Measurements from ENCODE around the gene SGO1.

Gene SGO1

DNA sequence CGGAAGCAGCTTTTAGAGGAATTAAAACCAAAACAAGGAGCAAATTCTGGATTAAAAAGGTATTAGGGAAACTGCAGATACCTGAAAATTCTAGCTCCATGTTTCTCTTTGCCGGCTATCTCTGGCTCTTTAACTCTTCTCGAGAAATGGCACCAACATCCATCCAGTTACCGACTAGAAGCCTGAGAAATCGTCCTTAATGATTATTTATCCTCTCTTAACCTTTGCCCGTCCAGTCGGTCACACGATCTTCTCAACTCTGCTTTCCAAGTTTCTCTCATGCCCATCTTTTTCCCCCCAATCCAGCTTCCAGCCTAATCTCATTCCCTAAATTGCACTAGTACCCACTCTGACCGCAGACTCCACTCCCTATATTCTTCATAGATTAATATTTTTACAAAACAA, 596 bp upstream of the SGO1 start:
- CTCF ChIA-PET, result interaction anchor here (0.5 to 0.8 kb wide), 3 partner anchors 9 to 837 kb away, joined by 3 read pairs; no protein-coding TSS in a partner anchor
- DNase-seq (ENCODE audit: extremely low spot score), result no peak
- TF ChIP-seq ARNT (IDR thresholded peaks at IDR 0.05), result no peak
- TF ChIP-seq FOXK2 (IDR thresholded peaks at IDR 0.05), result no peak
- no peak for TF ChIP-seq FOXM1 (IDR thresholded peaks at IDR 0.05; ENCODE audit: borderline replicate concordance)
- no peak for TF ChIP-seq CTBP1 (IDR thresholded peaks at IDR 0.05; ENCODE audit: borderline replicate concordance)
- TF ChIP-seq LEF1 (IDR thresholded peaks at IDR 0.05; ENCODE audit: borderline replicate concordance), result no peak
- no peak for TF ChIP-seq NFRKB (IDR thresholded peaks at IDR 0.05)
- TF ChIP-seq SP1 (IDR thresholded peaks at IDR 0.05), result no peak
- no peak for TF ChIP-seq ZNF384 (IDR thresholded peaks at IDR 0.05)
- POLR2A ChIA-PET, result interaction anchor here (0.9 to 1.4 kb wide), 3 partner anchors 10 to 146 kb away, joined by 3 to 6 read pairs (median 4); partner anchors contain the start of gene KAT2B

DNA sequence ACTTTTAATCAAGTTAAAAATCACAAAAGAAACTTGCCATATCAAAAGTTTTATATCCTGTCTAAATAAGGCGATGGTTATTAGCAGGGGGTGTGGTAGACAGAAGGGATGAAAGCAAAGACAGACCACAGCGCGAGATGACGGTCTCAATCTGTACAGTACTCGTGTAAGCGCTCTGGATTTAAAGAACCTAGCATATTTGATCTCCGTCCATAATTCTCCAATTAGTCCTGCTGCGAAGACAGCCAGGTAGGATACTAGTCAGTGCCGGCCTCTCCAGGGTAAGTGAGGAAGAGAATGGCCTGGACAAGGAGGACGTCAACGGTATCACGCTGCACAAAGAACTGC, 701 bp downstream of the SGO1 start:
- DNase-seq (ENCODE audit: extremely low spot score), result peak; percentile 20
- POLR2A ChIA-PET, result interaction anchor here (1.2 to 1.4 kb wide), 2 partner anchors 8 to 145 kb away, joined by 3 to 6 read pairs; partner anchors contain the start of gene KAT2B
- CTCF ChIA-PET, result no interaction called here
- TF ChIP-seq HDGF (IDR thresholded peaks at IDR 0.05; ENCODE audit: borderline replicate concordance) (no peak), L3MBTL2 (conservative IDR thresholded peaks at IDR 0.05) (no peak), CTBP1 (IDR thresholded peaks at IDR 0.05; ENCODE audit: borderline replicate concordance) (no peak), BHLHE40 (IDR thresholded peaks at IDR 0.05; ENCODE audit: borderline replicate concordance) (no peak), FOXK2 (IDR thresholded peaks at IDR 0.05) (no peak), TARDBP (IDR thresholded peaks at IDR 0.05) (no peak)

- ChIA-PET CTCF (no interaction called here), POLR2A (no interaction called here)
- no peak for DNase-seq (ENCODE audit: extremely low spot score)
- TF ChIP-seq LEF1 (IDR thresholded peaks at IDR 0.05; ENCODE audit: borderline replicate concordance), result no peak
- no peak for TF ChIP-seq CTBP1 (IDR thresholded peaks at IDR 0.05; ENCODE audit: borderline replicate concordance)
- TF ChIP-seq HDGF (IDR thresholded peaks at IDR 0.05; ENCODE audit: borderline replicate concordance), result no peak
- no peak for TF ChIP-seq PKNOX1 (IDR thresholded peaks at IDR 0.05)
- TF ChIP-seq FOXA1 (IDR thresholded peaks at IDR 0.05), result no peak
- no peak for TF ChIP-seq BHLHE40 (IDR thresholded peaks at IDR 0.05; ENCODE audit: borderline replicate concordance)
- TF ChIP-seq ARNT (IDR thresholded peaks at IDR 0.05), result no peak
- TF ChIP-seq ZNF384 (IDR thresholded peaks at IDR 0.05), result no peak
- TF ChIP-seq FOXM1 (IDR thresholded peaks at IDR 0.05; ENCODE audit: borderline replicate concordance), result no peak
Measured at GRCh38 chr3:20182206-20182605, 3.8 kb downstream of the SGO1 start.

DNA sequence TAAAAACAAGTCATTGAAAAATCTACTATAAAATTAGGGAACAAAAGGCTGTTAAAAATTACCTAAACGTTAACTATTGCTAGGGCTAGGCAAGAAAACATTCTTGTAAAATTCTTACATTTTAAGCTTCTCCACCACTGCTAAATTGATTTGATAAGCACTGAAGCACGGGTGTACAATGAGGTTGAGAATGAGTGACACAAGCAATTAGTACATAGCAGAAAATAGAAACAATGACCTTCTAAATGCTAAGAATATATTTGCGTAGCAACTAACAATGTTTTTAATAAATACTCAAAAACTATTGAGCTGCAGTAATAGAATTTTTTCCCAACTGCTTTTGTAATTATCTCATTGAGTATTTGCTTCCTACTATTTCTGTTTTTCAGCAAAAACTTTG, 4.7 kb downstream of the SGO1 start:
- ChIA-PET CTCF (no interaction called here), POLR2A (no interaction called here)
- no peak for DNase-seq (ENCODE audit: extremely low spot score)
- TF ChIP-seq FOXM1 (IDR thresholded peaks at IDR 0.05; ENCODE audit: borderline replicate concordance) (no peak), L3MBTL2 (conservative IDR thresholded peaks at IDR 0.05) (no peak), FOXA1 (IDR thresholded peaks at IDR 0.05) (no peak), PKNOX1 (IDR thresholded peaks at IDR 0.05) (no peak), ELF4 (IDR thresholded peaks at IDR 0.05) (no peak), SUZ12 (IDR thresholded peaks at IDR 0.05) (no peak), ARNT (IDR thresholded peaks at IDR 0.05) (no peak), HDGF (IDR thresholded peaks at IDR 0.05; ENCODE audit: borderline replicate concordance) (no peak), ZNF384 (IDR thresholded peaks at IDR 0.05) (no peak)

DNA sequence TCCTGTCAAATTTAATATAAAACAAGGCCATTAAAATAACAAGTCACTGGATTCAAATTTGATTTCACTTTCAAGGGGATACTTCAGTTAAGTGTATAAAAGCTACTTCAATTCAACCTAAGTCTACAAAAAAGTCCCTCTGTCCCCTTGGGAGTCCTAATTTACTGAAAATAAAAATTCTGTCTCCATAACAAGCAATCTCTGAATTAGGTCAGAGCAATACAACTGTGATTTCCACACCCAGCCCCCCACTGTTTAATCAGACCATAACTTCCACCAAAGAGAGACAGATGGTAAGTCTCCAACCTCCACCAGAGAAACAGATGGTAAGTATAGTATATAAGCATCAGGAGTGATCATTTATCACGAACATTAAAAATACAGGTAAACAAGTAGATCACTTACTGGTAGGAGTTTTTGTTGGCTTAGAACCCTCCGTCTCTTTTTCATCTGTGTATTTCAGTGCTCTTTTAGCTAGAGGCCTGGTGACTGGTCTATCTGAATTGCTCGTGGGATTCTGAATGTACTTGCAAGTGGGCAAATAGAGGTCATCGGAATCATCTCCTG, 12.1 kb downstream of the SGO1 start:
- TF ChIP-seq ELF4 (IDR thresholded peaks at IDR 0.05), result no peak
- no peak for TF ChIP-seq LEF1 (IDR thresholded peaks at IDR 0.05; ENCODE audit: borderline replicate concordance)
- no peak for TF ChIP-seq SP1 (IDR thresholded peaks at IDR 0.05)
- no peak for TF ChIP-seq CTBP1 (IDR thresholded peaks at IDR 0.05; ENCODE audit: borderline replicate concordance)
- no peak for TF ChIP-seq FOXM1 (IDR thresholded peaks at IDR 0.05; ENCODE audit: borderline replicate concordance)
- no peak for TF ChIP-seq ARNT (IDR thresholded peaks at IDR 0.05)
- TF ChIP-seq NFRKB (IDR thresholded peaks at IDR 0.05), result no peak
- no peak for TF ChIP-seq TARDBP (IDR thresholded peaks at IDR 0.05)
- TF ChIP-seq HDGF (IDR thresholded peaks at IDR 0.05; ENCODE audit: borderline replicate concordance), result no peak
- no peak for TF ChIP-seq ZNF384 (IDR thresholded peaks at IDR 0.05)
- no peak for TF ChIP-seq L3MBTL2 (conservative IDR thresholded peaks at IDR 0.05)
- no peak for TF ChIP-seq PKNOX1 (IDR thresholded peaks at IDR 0.05)
- no peak for TF ChIP-seq SUZ12 (IDR thresholded peaks at IDR 0.05)
- TF ChIP-seq FOXA1 (IDR thresholded peaks at IDR 0.05), result no peak
- no peak for TF ChIP-seq FOXK2 (IDR thresholded peaks at IDR 0.05)
- no peak for TF ChIP-seq BHLHE40 (IDR thresholded peaks at IDR 0.05; ENCODE audit: borderline replicate concordance)
- POLR2A ChIA-PET, result no interaction called here
- CTCF ChIA-PET, result no interaction called here
- no peak for DNase-seq (ENCODE audit: extremely low spot score)

DNA sequence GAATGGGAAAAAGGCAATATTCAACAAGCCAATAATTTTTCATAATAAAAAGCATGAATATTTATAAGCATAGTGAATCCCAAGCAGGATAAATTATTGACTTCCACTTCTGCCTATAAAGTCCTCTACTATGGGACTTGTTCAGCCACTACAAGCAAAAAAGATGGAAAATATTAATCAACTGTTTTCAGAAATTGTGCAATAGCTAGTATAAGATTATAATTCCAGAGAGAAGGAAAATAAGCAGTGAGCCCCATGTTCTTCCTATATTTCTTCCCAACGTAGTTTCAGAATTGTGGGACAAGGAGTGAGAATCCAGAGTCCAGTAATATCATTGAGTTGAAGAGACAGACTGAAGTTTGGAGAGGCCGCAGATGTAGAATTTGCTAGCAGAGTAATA, 24.3 kb downstream of the SGO1 start:
- POLR2A ChIA-PET, result no interaction called here

More for the DNA sequence above, 24.3 kb downstream of the SGO1 start:
- TF ChIP-seq ZNF384 (IDR thresholded peaks at IDR 0.05) (no peak), SUZ12 (IDR thresholded peaks at IDR 0.05) (no peak), CTBP1 (IDR thresholded peaks at IDR 0.05; ENCODE audit: borderline replicate concordance) (no peak), SP1 (IDR thresholded peaks at IDR 0.05) (no peak), ELF4 (IDR thresholded peaks at IDR 0.05) (no peak), ARNT (IDR thresholded peaks at IDR 0.05) (no peak), BHLHE40 (IDR thresholded peaks at IDR 0.05; ENCODE audit: borderline replicate concordance) (no peak), L3MBTL2 (conservative IDR thresholded peaks at IDR 0.05) (no peak), PKNOX1 (IDR thresholded peaks at IDR 0.05) (no peak), LEF1 (IDR thresholded peaks at IDR 0.05; ENCODE audit: borderline replicate concordance) (no peak), TARDBP (IDR thresholded peaks at IDR 0.05) (no peak), FOXM1 (IDR thresholded peaks at IDR 0.05; ENCODE audit: borderline replicate concordance) (no peak), NFRKB (IDR thresholded peaks at IDR 0.05) (no peak), HDGF (IDR thresholded peaks at IDR 0.05; ENCODE audit: borderline replicate concordance) (no peak), FOXA1 (IDR thresholded peaks at IDR 0.05) (no peak), FOXK2 (IDR thresholded peaks at IDR 0.05) (no peak)
- no peak for DNase-seq (ENCODE audit: extremely low spot score)
- CTCF ChIA-PET, result no interaction called here
